Stomach (tissue), 9 donors: ENCODE results near the gene MYO9B. TPM values are rescaled to one million over a fixed set of nuclear protein-coding genes. Genes with fewer than 3 reads are reported as not detected.

Experiments used
- DNase-seq, 2 donors: peaks; one replicate each; pipeline versions ENCODE4 v3.0.0 to v3.0.0-alpha.2; 2013 to 2019
- H3K27ac ChIP-seq, 5 donors: fragments of 200-600 bp in 4 of 5; sonication (generic) in 4 of 5; one replicate each; pipeline ENCODE4 v1.5.1; 2013 to 2019; ENCODE audit warnings: mild to moderate bottlenecking in 1 of 5, moderate library complexity in 1 of 5
- H3K27me3 ChIP-seq, 3 donors: fragments of 200-600 bp; sonication (generic); one replicate each; pipeline ENCODE4 v1.5.1; 2017 to 2019; ENCODE audit warnings: mixed run types in 1 of 3
- H3K36me3 ChIP-seq, 4 donors: fragments of 200-600 bp; sonication (generic); 1 replicate in 3 of 4; 2 replicates in 1 of 4; pipeline ENCODE4 v1.5.1; 2016 to 2019
- H3K4me1 ChIP-seq, 4 donors: fragments of 200-600 bp; sonication (generic); one replicate each; pipeline ENCODE4 v1.5.1; 2016 to 2019
- H3K4me3 ChIP-seq, 4 donors: fragments of 200-600 bp; sonication (generic) in 3 of 4; one replicate each; pipeline ENCODE4 v1.5.1; 2016 to 2019; ENCODE audit warnings: mild to moderate bottlenecking in 1 of 4
- H3K9me3 ChIP-seq, 4 donors: fragments of 200-600 bp; sonication (generic); one replicate each; pipeline ENCODE4 v1.5.1; 2016 to 2019
- CTCF ChIP-seq, 7 experiments: fragments of 450-650 bp in 4 of 7; fragments of 200-600 bp in 3 of 7; sonication (generic) in 3 of 7; IDR thresholded peaks; one replicate each; pipeline ENCODE4 v1.5.1; 2016 to 2019; ENCODE audit warnings: antibody characterized with exemption in 7 of 7, control low read depth in 2 of 7, mild to moderate bottlenecking in 1 of 7
- EP300 ChIP-seq: sonication (generic); formaldehyde crosslinking; IDR thresholded peaks from one replicate; pipeline ENCODE4 v1.6.1; 2017; ENCODE audit warnings: antibody characterized with exemption
- POLR2A ChIP-seq, 4 donors: fragments of 450-650 bp; IDR thresholded peaks; one replicate each; pipeline ENCODE4 v1.6.1; 2016; ENCODE audit warnings: antibody characterized with exemption in 4 of 4, control low read depth in 2 of 4, mild to moderate bottlenecking in 1 of 4, moderate library complexity in 1 of 4
- POLR2AphosphoS5 ChIP-seq, 3 donors: sonication (generic); formaldehyde crosslinking; IDR thresholded peaks; one replicate each; pipeline ENCODE4 v1.6.1; 2016; ENCODE audit warnings: antibody characterized with exemption in 3 of 3
- WGBS, 5 donors: extraction: QIAGEN DNeasy Blood & Tissue Kit in 3 of 5; methylation state at CpG; one replicate each; pipeline versions ENCODE4 v1.1.5 to v1.1.7; 2013 to 2018; 5-methylcytosine and 5-hydroxymethylcytosine counted together
- intact Hi-C: fragments of 100-400 bp; cut with DNase I; formaldehyde crosslinking; loops from one replicate; pipeline ENCODE4 v1.15.1; 2023; ENCODE audit warnings: low total_unique reads
- polyA plus RNA-seq, 3 donors: library from polyadenylated mRNA; stranded (reverse); fragments of 200-250 nt; gene quantifications; one replicate each; pipeline ENCODE4 v1.2.3, GENCODE V29; 2013
- total RNA-seq, 5 donors: library from RNA; depleted of rRNA; stranded (reverse); fragments of >200 nt; gene quantifications; one replicate each; pipeline versions ENCODE4 v1.1.0 to v1.2.3, GENCODE V29; 2014 to 2016
- donor health status: healthy with polysubstance abuse.
- donor health status: Bipolar disorder and iron deficiency.
- donor health status: healthy.

MYO9B gene
- total and polyA plus RNA-seq, 8 donors, result 30.2 to 265 (median 62.5) TPM

- TF ChIP-seq EP300 (no peak), POLR2A (IDR thresholded peaks at IDR 0.05) (no peak), CTCF (IDR thresholded peaks at IDR 0.05) (no peak), POLR2AphosphoS5 (IDR thresholded peaks at IDR 0.05) (no peak)
- Histone ChIP-seq H3K4me1 (no peaks in the 10 kb centered on the region), H3K27me3 (no peaks in the 10 kb centered on the region), H3K9me3 (no peaks in the 10 kb centered on the region), H3K27ac (peak overlapping the region in 3 of 5 donors; percentile 13 to 44 (median 38)), H3K4me3 (no peak overlapping the region), H3K36me3 (peaks cover 77 to 100% (median 97%) of the 10 kb centered on the region in 4 donors)
- 86 to 96% (median 95%) methylated on average over 9 to 11 of the region's 11 CpGs for WGBS, 5 donors
- intact Hi-C loops, result loop anchor here (10.0 kb wide), 1 partner anchor 92 kb away; no protein-coding TSS in a partner anchor
- no peak for DNase-seq
Measured at GRCh38 chr19:17156296-17156946, 80.8 kb downstream of the MYO9B start.

GRCh38 chr19:17156947-17157302 lies 81.3 kb downstream of the MYO9B start:
- intact Hi-C loops, result loop anchor here (10.0 kb wide), 1 partner anchor 92 kb away; no protein-coding TSS in a partner anchor
- DNase-seq, result no peak
- Histone ChIP-seq H3K27me3 (no peaks in the 10 kb centered on the region), H3K4me3 (no peak overlapping the region), H3K4me1 (no peaks in the 10 kb centered on the region), H3K27ac (peak overlapping the region in 3 of 5 donors; percentile 13 to 44 (median 38)), H3K9me3 (no peaks in the 10 kb centered on the region), H3K36me3 (peaks cover 76 to 100% (median 98%) of the 10 kb centered on the region in 4 donors)
- TF ChIP-seq CTCF (IDR thresholded peaks at IDR 0.05) (no peak), EP300 (no peak), POLR2AphosphoS5 (IDR thresholded peaks at IDR 0.05) (no peak), POLR2A (IDR thresholded peaks at IDR 0.05) (no peak)
- 79 to 92% (median 90%) methylated on average over 12 of the region's 12 CpGs for WGBS, 5 donors

DNA sequence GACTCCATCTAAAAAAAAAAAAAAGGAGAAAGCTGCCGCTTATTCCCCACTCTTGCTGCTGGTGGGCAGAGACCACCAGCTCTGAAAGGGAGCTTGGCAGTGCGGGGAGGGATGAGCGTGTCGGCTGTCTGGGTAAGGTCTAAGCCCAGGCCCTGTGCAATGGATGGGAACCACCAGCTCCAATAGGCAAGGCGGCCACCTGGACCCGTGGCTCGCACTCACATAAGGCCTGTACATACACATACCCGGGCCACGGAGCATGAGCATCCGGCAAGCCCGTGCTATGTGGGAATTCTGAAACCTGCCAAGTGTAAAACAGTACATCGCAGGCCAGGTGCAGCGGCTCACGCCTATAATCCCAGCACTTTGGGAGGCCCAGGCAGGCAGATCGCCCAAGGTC lies 83.0 kb downstream of the MYO9B start:
- WGBS, 5 donors, result 95 to 97% (median 96%) methylated on average over 9 to 15 of the region's 15 CpGs
- Histone ChIP-seq H3K27ac (no peak overlapping the region), H3K9me3 (no peaks in the 10 kb centered on the region), H3K4me3 (no peak overlapping the region), H3K27me3 (no peaks in the 10 kb centered on the region), H3K36me3 (peaks cover 83 to 100% (median 99%) of the 10 kb centered on the region in 4 donors), H3K4me1 (no peaks in the 10 kb centered on the region)
- DNase-seq, result no peak
- no peak for TF ChIP-seq POLR2AphosphoS5 (IDR thresholded peaks at IDR 0.05)
- TF ChIP-seq POLR2A (IDR thresholded peaks at IDR 0.05), result no peak
- no peak for TF ChIP-seq CTCF (IDR thresholded peaks at IDR 0.05)
- no peak for TF ChIP-seq EP300
- intact Hi-C loops, result loop anchor here (10.0 kb wide), 1 partner anchor 94 kb away; no protein-coding TSS in a partner anchor

DNA sequence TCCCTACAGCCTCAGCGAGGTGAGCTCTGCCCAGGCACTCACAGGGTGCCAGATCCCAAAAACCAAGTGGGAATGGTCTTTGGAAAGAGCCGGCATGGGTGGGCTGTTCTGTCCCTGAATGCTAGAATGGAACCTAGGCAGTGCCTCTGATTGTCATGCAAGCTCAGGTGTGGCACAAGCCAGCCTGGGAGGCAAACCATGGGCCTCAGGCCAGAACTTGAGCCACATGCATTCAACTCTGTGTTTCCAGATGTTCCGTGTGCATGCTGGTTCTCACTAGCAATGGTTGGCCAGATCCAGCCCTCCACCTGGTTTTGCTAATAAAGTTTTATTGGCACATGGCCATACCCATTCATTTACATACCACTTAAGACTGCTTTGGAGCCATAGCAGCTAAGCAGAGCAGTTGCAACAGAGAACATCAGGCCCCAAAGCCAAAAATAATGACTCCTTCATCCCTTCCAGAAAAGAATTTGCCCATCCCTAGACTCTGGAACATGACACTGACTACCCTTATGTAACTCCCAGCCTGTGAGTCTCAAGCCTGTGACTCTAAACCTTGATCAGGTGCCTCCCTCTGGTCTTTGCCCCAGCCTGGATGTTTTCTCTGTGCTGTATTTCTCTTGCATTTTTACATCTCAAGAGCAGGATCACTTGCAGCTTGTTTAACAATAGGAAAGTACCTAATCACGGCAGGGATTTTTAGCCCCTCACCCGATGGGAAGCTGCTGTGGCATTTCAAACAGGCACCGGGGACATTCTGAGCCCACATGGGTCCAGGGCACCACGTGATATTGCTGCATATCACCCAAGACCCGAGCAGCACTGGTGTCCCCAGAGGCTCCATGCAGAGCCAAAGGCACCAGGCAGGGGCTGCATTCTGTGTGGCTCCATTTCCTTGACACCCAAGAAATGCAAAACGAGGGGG lies 84.2 kb downstream of the MYO9B start:
- intact Hi-C loops, result loop anchor here (10.0 kb wide), 1 partner anchor 95 kb away; no protein-coding TSS in a partner anchor
- peaks cover 84 to 100% (median 99%) of the 10 kb centered on the region in 4 donors for H3K36me3 ChIP-seq
- TF ChIP-seq EP300 (no peak), POLR2AphosphoS5 (IDR thresholded peaks at IDR 0.05) (no peak), POLR2A (IDR thresholded peaks at IDR 0.05) (no peak), CTCF (IDR thresholded peaks at IDR 0.05) (no peak)
- no peak overlapping the region for H3K27ac ChIP-seq
- no peaks in the 10 kb centered on the region for H3K4me1 ChIP-seq
- no peak overlapping the region for H3K4me3 ChIP-seq
- no peak for DNase-seq
- no peaks in the 10 kb centered on the region for H3K27me3 ChIP-seq
- WGBS, 5 donors, result 74 to 86% (median 81%) methylated on average over 9 of the region's 9 CpGs
- H3K9me3 ChIP-seq, result no peaks in the 10 kb centered on the region
